ENCODE results near the gene NUB1.

The NUB1 gene

GRCh38 chr7:151389768-151390597 is 48.4 kb downstream of the NUB1 start:
- no peak for DNase-seq

GRCh38 chr7:151390598-151391357 is 49.2 kb downstream of the NUB1 start:
- no peak for DNase-seq

GRCh38 chr7:151391358-151391730 is 49.7 kb downstream of the NUB1 start:
- DNase-seq = no peak

GRCh38 chr7:151392002-151392401 is 50.4 kb downstream of the NUB1 start:
- DNase-seq = no peak

- DNase-seq = no peak
Observed at GRCh38 chr7:151392426-151392825, 50.8 kb downstream of the NUB1 start.

- DNase-seq = no peak
Observed at GRCh38 chr7:151393031-151393977, 51.7 kb downstream of the NUB1 start.

GRCh38 chr7:151394076-151395035 is 52.7 kb downstream of the NUB1 start:
- DNase-seq = no peak

GRCh38 chr7:151395036-151395367 is 53.4 kb downstream of the NUB1 start:
- DNase-seq = no peak

- DNase-seq = no peak
Observed at GRCh38 chr7:151396328-151396970, 54.8 kb downstream of the NUB1 start.

GRCh38 chr7:151397026-151397425 is 55.4 kb downstream of the NUB1 start:
- DNase-seq = peak in 1 of 5 donors; percentile 8

GRCh38 chr7:151398446-151399304 is 57.1 kb downstream of the NUB1 start:
- no peak for DNase-seq

GRCh38 chr7:151399305-151399601 is 57.6 kb downstream of the NUB1 start:
- no peak for DNase-seq

GRCh38 chr7:151399906-151400305 is 58.3 kb downstream of the NUB1 start:
- no peak for DNase-seq

- no peak for DNase-seq
Observed at GRCh38 chr7:151400626-151401315, 59.2 kb downstream of the NUB1 start.

GRCh38 chr7:151402029-151402835 is 60.6 kb downstream of the NUB1 start:
- DNase-seq = no peak

- DNase-seq = no peak
Observed at GRCh38 chr7:151403764-151404163, 62.2 kb downstream of the NUB1 start.

- DNase-seq = no peak
Observed at GRCh38 chr7:151404216-151405011, 62.8 kb downstream of the NUB1 start.

- no peak for DNase-seq
Observed at GRCh38 chr7:151405056-151405455, 63.4 kb downstream of the NUB1 start.
